Measurements from ENCODE around the gene OR2A1.
"Not testable (repeated sequence)": the region's sequence is repeated elsewhere in the genome, so short reads cannot be mapped to it uniquely, and the experiment has no call there.

The OR2A1 gene

GRCh38 chr7:144323359-144323758 lies 11.1 kb downstream of the OR2A1 start:
- not testable (repeated sequence) for H3K9me3 ChIP-seq (ENCODE audit: control insufficient read depth, insufficient read depth, low read length); DNase-seq (ENCODE audit: low read depth, low spot score); H3K27me3 ChIP-seq (ENCODE audit: control insufficient read depth, insufficient read depth, low read length); H3K4me3 ChIP-seq (ENCODE audit: low read length); H3K27ac ChIP-seq (ENCODE audit: low read length); H3K36me3 ChIP-seq (ENCODE audit: control insufficient read depth, insufficient read depth, low read length); H3K4me1 ChIP-seq (ENCODE audit: control insufficient read depth, insufficient read depth, low read length)
- no CpG with 5 or more reads among the region's 4 CpGs for WGBS (ENCODE audit: insufficient coverage, insufficient read length)

DNA sequence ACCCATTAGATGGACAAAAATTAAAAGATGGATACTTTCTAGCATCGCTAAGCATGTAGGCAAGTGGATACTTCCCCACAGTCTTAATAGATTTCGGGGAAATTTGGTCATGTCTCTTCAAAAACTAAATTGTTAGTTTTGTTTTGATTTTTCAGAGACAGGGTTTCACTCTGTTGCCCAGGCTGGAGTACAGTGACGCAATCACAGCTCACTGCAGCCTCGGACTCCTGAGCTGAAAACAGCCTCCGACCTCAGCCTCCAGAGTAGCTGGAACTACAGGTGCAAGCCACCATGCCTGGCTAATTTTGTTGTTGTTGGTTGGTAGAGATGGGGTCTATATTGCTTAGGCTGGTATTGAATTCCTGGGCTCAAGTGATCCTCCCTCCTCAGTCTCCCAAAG lies 13.6 kb downstream of the OR2A1 start:
- H3K9me3 ChIP-seq (ENCODE audit: control insufficient read depth, insufficient read depth, low read length) = not testable (repeated sequence)
- no CpG with 5 or more reads among the region's 5 CpGs for WGBS (ENCODE audit: insufficient coverage, insufficient read length)

DNA sequence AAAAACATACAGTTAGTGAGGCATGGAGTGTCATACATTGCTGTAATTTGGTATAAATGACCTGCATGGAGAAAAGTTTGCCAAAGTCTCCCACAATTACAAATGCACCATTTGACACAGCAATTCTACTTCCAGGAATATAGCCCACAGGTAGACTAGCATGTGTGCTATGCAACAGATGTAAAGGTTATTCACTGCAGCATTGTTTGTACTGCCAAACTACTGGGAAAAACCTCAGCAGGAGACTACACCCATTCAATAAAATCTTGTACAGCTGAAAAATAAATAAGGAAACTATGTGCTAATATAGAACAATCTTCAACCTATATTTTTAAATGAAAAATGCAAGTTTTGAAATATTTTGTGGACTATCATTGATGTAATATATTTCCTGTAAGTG lies 17.8 kb downstream of the OR2A1 start:
- H3K36me3 ChIP-seq (ENCODE audit: control insufficient read depth, insufficient read depth, low read length); H3K9me3 ChIP-seq (ENCODE audit: control insufficient read depth, insufficient read depth, low read length); H3K27ac ChIP-seq (ENCODE audit: low read length); DNase-seq (ENCODE audit: low read depth, low spot score); H3K4me1 ChIP-seq (ENCODE audit: control insufficient read depth, insufficient read depth, low read length); H3K27me3 ChIP-seq (ENCODE audit: control insufficient read depth, insufficient read depth, low read length); H3K4me3 ChIP-seq (ENCODE audit: low read length): not testable (repeated sequence)

More for the DNA sequence above, 13.6 kb downstream of the OR2A1 start:
- H3K4me1 ChIP-seq (ENCODE audit: control insufficient read depth, insufficient read depth, low read length); H3K27me3 ChIP-seq (ENCODE audit: control insufficient read depth, insufficient read depth, low read length); H3K27ac ChIP-seq (ENCODE audit: low read length); DNase-seq (ENCODE audit: low read depth, low spot score); H3K4me3 ChIP-seq (ENCODE audit: low read length); H3K36me3 ChIP-seq (ENCODE audit: control insufficient read depth, insufficient read depth, low read length): not testable (repeated sequence)

DNA sequence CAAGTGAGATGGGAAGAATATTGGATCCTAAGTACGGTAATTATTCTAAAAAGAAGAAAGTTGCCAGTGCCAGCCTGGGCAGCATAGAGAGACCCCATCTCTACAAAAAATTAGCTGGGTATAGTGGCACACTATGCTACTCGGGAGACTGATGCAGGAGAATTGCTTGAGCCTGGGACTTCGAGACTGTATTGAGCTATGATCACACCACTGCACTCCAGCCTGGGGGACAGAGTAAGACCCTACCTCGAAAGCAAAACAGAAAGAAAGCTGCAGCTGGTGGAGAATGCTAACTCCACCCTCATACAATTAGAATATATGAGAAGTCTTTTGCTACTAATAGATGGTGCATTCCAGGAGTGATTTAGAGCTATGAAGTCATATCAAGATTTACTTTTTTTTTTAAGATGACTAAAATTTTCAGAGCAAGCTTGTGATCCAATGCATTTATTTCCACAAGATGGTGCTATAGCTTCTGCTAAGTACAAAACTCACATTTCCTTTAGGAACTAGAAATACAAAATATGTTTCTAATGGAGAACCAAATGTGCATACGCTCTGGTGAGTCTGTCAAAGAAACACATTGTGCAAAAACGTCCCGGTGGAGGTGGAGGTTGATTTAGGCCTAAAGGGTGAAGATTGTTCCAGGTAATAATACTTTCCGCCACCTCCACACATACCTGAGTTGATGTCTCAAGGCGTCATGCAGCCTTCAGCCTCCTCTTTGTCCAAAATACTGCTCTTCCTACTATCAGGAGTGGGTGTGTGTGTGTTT lies 19.2 kb downstream of the OR2A1 start:
- no CpG with 5 or more reads among the region's 9 CpGs for WGBS (ENCODE audit: insufficient coverage, insufficient read length)
- not testable (repeated sequence) for H3K27me3 ChIP-seq (ENCODE audit: control insufficient read depth, insufficient read depth, low read length); H3K4me1 ChIP-seq (ENCODE audit: control insufficient read depth, insufficient read depth, low read length); H3K4me3 ChIP-seq (ENCODE audit: low read length); DNase-seq (ENCODE audit: low read depth, low spot score); H3K36me3 ChIP-seq (ENCODE audit: control insufficient read depth, insufficient read depth, low read length); H3K9me3 ChIP-seq (ENCODE audit: control insufficient read depth, insufficient read depth, low read length); H3K27ac ChIP-seq (ENCODE audit: low read length)

GRCh38 chr7:144331996-144332288 lies 19.7 kb downstream of the OR2A1 start:
- not testable (repeated sequence) for DNase-seq (ENCODE audit: low read depth, low spot score); H3K27ac ChIP-seq (ENCODE audit: low read length); H3K27me3 ChIP-seq (ENCODE audit: control insufficient read depth, insufficient read depth, low read length); H3K9me3 ChIP-seq (ENCODE audit: control insufficient read depth, insufficient read depth, low read length); H3K4me1 ChIP-seq (ENCODE audit: control insufficient read depth, insufficient read depth, low read length); H3K4me3 ChIP-seq (ENCODE audit: low read length); H3K36me3 ChIP-seq (ENCODE audit: control insufficient read depth, insufficient read depth, low read length)
- WGBS (ENCODE audit: insufficient coverage, insufficient read length) = no CpG with 5 or more reads among the region's 2 CpGs

DNA sequence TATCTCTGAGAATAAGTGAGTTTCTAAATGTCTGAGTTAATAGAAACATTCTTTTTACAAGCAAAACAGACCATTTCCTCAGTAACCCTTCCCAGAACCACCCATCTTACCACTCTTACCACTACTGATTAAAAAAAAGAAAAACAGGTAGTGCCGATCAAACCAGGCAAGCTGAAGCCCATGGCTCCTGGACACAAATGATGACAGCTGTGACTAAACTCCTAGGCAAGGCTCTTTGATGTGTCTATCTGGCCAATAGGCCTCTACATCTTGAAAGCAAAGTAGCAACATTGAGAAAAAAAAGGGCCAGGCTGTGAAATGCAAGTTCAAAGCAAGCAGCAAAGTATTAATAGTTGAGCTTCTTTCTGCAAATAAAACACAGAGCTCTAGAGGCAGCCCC lies 36.4 kb downstream of the OR2A1 start:
- H3K4me3 ChIP-seq (ENCODE audit: low read length); H3K27me3 ChIP-seq (ENCODE audit: control insufficient read depth, insufficient read depth, low read length); H3K27ac ChIP-seq (ENCODE audit: low read length); H3K4me1 ChIP-seq (ENCODE audit: control insufficient read depth, insufficient read depth, low read length); H3K36me3 ChIP-seq (ENCODE audit: control insufficient read depth, insufficient read depth, low read length); DNase-seq (ENCODE audit: low read depth, low spot score); H3K9me3 ChIP-seq (ENCODE audit: control insufficient read depth, insufficient read depth, low read length): not testable (repeated sequence)
- whole genome bisulfite sequencing (ENCODE audit: insufficient coverage, insufficient read length) = no CpG with 5 or more reads among the region's 1 CpG

DNA sequence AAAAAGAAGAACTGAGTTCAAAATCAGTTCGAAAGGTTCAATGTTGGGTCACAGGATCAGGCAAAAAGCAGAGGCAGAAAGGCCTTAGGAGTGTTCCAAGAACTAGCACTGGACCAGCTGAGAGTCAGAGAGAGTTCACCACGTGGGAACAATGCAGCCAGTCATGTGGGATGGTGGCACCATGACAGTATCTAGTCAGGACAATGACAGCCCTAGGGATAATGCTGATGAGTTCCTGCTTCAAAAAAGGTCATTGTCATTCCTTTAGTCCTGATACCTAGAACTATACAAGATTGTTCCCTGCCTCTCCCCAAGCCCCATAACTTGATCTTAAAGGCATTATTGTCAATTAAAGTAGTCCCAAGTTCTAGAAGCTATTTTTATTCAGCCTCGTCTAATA lies 39.4 kb downstream of the OR2A1 start:
- H3K27ac ChIP-seq (ENCODE audit: low read length); H3K27me3 ChIP-seq (ENCODE audit: control insufficient read depth, insufficient read depth, low read length); H3K9me3 ChIP-seq (ENCODE audit: control insufficient read depth, insufficient read depth, low read length); H3K36me3 ChIP-seq (ENCODE audit: control insufficient read depth, insufficient read depth, low read length); DNase-seq (ENCODE audit: low read depth, low spot score); H3K4me1 ChIP-seq (ENCODE audit: control insufficient read depth, insufficient read depth, low read length); H3K4me3 ChIP-seq (ENCODE audit: low read length): not testable (repeated sequence)
- no CpG with 5 or more reads among the region's 3 CpGs for WGBS (ENCODE audit: insufficient coverage, insufficient read length)

- H3K36me3 ChIP-seq (ENCODE audit: control insufficient read depth, insufficient read depth, low read length); H3K4me1 ChIP-seq (ENCODE audit: control insufficient read depth, insufficient read depth, low read length); H3K27me3 ChIP-seq (ENCODE audit: control insufficient read depth, insufficient read depth, low read length); H3K9me3 ChIP-seq (ENCODE audit: control insufficient read depth, insufficient read depth, low read length); H3K27ac ChIP-seq (ENCODE audit: low read length); DNase-seq (ENCODE audit: low read depth, low spot score): not testable (repeated sequence)
- peak within 1 kb of the TSS; percentile 31; the same call in 1 of the 2 replicates for H3K4me3 ChIP-seq (ENCODE audit: low read length)
- WGBS (ENCODE audit: insufficient coverage, insufficient read length) = no CpG with 5 or more reads among the region's 50 CpGs
Measured at GRCh38 chr7:144355176-144355822, 43.1 kb downstream of the OR2A1 start, which contains the start of gene ARHGEF5. Gene ARHGEF5, plus strand, starts transcription at chr7:144355402. Its CDS starts 7,268 bp downstream, at chr7:144362670.

DNA sequence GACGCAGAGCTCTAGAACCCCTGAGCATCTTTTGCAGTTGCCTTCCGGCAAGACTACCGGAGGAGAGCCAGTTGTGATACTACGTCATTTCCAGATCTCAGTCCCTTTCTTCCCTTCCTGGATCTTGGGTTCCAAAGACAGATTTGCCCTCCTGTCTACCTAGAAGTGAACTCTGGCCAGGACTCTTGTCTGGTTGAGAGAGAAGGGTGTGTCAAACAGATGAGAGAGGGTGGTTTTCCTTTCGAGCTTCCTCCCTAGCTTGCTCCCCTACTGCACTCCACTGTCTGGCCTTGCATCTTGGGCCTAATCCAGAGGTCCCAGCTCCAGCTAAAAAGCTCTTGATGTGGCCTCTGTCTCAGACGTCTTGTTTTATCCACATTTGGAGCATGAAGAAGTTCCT lies 44.0 kb downstream of the OR2A1 start:
- whole genome bisulfite sequencing (ENCODE audit: insufficient coverage, insufficient read length) = no CpG with 5 or more reads among the region's 6 CpGs
- not testable (repeated sequence) for H3K4me1 ChIP-seq (ENCODE audit: control insufficient read depth, insufficient read depth, low read length); H3K27me3 ChIP-seq (ENCODE audit: control insufficient read depth, insufficient read depth, low read length); DNase-seq (ENCODE audit: low read depth, low spot score); H3K36me3 ChIP-seq (ENCODE audit: control insufficient read depth, insufficient read depth, low read length); H3K27ac ChIP-seq (ENCODE audit: low read length); H3K9me3 ChIP-seq (ENCODE audit: control insufficient read depth, insufficient read depth, low read length); H3K4me3 ChIP-seq (ENCODE audit: low read length)

DNA sequence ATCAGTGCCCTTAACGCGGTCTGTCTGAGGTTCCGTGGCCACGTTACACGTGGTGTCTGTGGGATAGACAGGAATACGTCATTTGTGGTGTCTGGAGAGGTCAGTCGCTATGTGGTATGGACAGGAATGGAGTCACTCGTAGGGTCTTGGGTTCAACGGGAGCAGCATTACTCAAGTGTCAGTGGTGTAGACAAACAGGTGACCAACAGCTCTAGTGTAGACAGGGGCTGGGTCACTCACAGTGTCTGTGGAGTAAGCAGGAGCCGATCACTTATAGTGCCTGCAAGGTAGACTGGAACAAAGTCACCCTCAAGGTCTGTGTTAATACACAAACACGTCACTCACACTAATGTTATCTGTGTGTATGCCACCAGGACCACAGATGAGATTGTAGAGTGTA lies 44.6 kb downstream of the OR2A1 start:
- not testable (repeated sequence) for H3K36me3 ChIP-seq (ENCODE audit: control insufficient read depth, insufficient read depth, low read length); H3K27me3 ChIP-seq (ENCODE audit: control insufficient read depth, insufficient read depth, low read length); H3K4me3 ChIP-seq (ENCODE audit: low read length); H3K9me3 ChIP-seq (ENCODE audit: control insufficient read depth, insufficient read depth, low read length); H3K4me1 ChIP-seq (ENCODE audit: control insufficient read depth, insufficient read depth, low read length); DNase-seq (ENCODE audit: low read depth, low spot score); H3K27ac ChIP-seq (ENCODE audit: low read length)
- WGBS (ENCODE audit: insufficient coverage, insufficient read length) = no CpG with 5 or more reads among the region's 11 CpGs

GRCh38 chr7:144362061-144362460 lies 49.8 kb downstream of the OR2A1 start:
- not testable (repeated sequence) for H3K4me3 ChIP-seq (ENCODE audit: low read length); H3K27ac ChIP-seq (ENCODE audit: low read length); H3K4me1 ChIP-seq (ENCODE audit: control insufficient read depth, insufficient read depth, low read length); DNase-seq (ENCODE audit: low read depth, low spot score); H3K9me3 ChIP-seq (ENCODE audit: control insufficient read depth, insufficient read depth, low read length); H3K36me3 ChIP-seq (ENCODE audit: control insufficient read depth, insufficient read depth, low read length); H3K27me3 ChIP-seq (ENCODE audit: control insufficient read depth, insufficient read depth, low read length)
- no CpG with 5 or more reads among the region's 3 CpGs for WGBS (ENCODE audit: insufficient coverage, insufficient read length)

All from iPS DF 6.9 (cell line).